Osteocyte (in vitro differentiated cells): ENCODE data around the gene CLDN24. TPM values are rescaled to one million over a fixed set of nuclear protein-coding genes. Genes with fewer than 3 reads are reported as not detected.

Experiments
- DNase-seq: peaks from one replicate; pipeline ENCODE4 v3.0.0; 2021; ENCODE audit warnings: mixed read lengths; ENCODE audit not compliant: unreplicated experiment; ENCODE audit errors: extremely low spot score
- H3K27ac Mint-ChIP-seq: one replicate; pipeline ENCODE4 v1.8.0; 2021; ENCODE audit warnings: mild to moderate bottlenecking, mixed read lengths; ENCODE audit not compliant: unreplicated experiment
- H3K27me3 Mint-ChIP-seq: one replicate; pipeline ENCODE4 v1.8.0; 2021; ENCODE audit warnings: mixed read lengths; ENCODE audit not compliant: unreplicated experiment
- H3K36me3 Mint-ChIP-seq: one replicate; pipeline ENCODE4 v1.8.0; 2021; ENCODE audit warnings: mixed read lengths; ENCODE audit not compliant: unreplicated experiment
- H3K4me1 Mint-ChIP-seq: one replicate; pipeline ENCODE4 v1.8.0; 2021; ENCODE audit warnings: mixed read lengths; ENCODE audit not compliant: unreplicated experiment
- H3K4me3 Mint-ChIP-seq: one replicate; pipeline ENCODE4 v1.8.0; 2021; ENCODE audit warnings: mild to moderate bottlenecking, moderate library complexity, mixed read lengths; ENCODE audit not compliant: unreplicated experiment
- H3K9me3 Mint-ChIP-seq: one replicate; pipeline ENCODE4 v1.8.0; 2021; ENCODE audit warnings: mixed read lengths; ENCODE audit not compliant: unreplicated experiment
- CTCF ChIP-seq: fragments of 200-600 bp; sonication (generic); IDR thresholded peaks from 2 replicates; pipeline ENCODE4 v1.5.0; 2021; ENCODE audit warnings: antibody characterized with exemption, mild to moderate bottlenecking, moderate library complexity
- total RNA-seq: library from RNA; stranded (reverse); gene quantifications from 2 replicates; pipeline ENCODE4 v1.2.1, GENCODE V29; 2021

The CLDN24 gene
- total RNA-seq, 1 donor from 2014 or later: not detected

DNA sequence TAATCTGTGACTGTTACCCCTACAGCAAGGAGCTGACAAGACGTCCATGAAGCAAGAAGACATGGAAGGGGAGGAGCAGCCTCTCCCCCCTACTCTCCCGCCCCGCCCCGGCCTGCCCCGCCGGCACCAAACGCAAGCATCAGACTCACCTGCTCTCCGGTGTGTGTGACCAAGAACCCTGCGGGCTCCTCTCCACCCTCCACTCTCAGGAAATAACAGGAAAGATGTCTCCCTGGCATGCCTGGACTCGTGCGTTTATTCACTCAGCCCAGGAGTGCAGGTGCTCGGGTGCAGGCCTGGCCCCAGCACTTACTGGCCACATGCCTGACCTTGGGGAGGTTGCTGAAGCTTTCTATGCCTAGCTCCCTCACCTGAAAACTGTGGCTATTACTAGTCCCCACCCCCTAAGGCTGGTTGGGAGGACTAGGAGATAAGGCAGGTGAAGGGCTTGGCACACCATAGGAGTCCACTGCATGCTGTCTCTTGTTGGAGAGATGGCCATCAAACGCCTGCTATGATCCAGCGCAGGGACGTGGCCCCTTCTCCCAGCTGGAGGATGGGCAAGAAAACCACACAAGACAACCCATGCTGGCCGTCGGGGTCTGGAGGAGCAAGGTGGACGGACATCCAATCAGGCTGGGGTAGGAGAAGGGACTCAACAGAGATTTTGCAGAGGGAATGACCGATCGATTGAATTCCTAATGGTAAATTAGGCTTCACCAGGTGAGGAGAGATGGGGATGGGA lies 34.9 kb upstream of the CLDN24 start:
- Mint-ChIP-seq H3K27me3 (no peaks in the 10 kb centered on the region), H3K4me1 (no peaks in the 10 kb centered on the region), H3K4me3 (no peak overlapping the region), H3K36me3 (no peaks in the 10 kb centered on the region), H3K9me3 (no peaks in the 10 kb centered on the region), H3K27ac (no peak overlapping the region)
- TF ChIP-seq CTCF: no peak
- DNase-seq: no peak

DNA sequence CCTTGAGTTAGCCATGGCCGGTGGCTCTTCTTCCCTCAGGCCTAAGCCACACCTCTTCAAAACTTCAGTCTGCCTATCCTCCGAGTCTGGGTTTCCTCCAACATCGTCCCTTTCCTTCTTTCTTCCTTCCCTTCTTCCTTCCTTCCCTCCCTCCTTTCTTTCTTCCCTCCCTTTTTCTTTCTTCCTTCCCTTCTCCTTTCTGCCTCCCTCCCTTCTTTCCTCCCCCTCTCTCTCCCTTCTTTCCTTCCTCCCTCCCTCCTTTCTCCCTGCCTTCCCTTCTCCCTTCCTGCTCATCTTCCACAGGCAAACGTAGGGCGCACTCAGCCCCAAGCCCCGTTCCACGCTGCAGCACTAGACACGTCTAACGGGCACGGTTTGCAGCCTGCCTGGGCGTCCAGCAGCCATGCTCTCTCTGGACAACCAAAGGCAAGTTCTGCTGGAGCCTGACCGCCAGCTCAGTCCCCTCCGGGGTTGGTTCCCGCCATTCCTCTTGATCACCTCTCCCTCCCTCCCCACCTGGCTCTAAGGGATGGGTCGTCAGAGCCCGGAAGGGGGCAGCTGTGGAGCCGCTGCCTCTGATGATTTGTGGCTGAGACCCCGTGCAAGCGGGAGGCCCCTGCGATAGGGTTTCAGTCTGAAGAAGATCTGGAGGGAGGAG lies 34.1 kb upstream of the CLDN24 start:
- no peaks in the 10 kb centered on the region for H3K27me3 Mint-ChIP-seq
- no peak overlapping the region for H3K4me3 Mint-ChIP-seq
- H3K4me1 Mint-ChIP-seq: no peaks in the 10 kb centered on the region
- H3K36me3 Mint-ChIP-seq: no peaks in the 10 kb centered on the region
- H3K9me3 Mint-ChIP-seq: no peaks in the 10 kb centered on the region
- H3K27ac Mint-ChIP-seq: no peak overlapping the region
- no peak for DNase-seq
- TF ChIP-seq CTCF: no peak

DNA sequence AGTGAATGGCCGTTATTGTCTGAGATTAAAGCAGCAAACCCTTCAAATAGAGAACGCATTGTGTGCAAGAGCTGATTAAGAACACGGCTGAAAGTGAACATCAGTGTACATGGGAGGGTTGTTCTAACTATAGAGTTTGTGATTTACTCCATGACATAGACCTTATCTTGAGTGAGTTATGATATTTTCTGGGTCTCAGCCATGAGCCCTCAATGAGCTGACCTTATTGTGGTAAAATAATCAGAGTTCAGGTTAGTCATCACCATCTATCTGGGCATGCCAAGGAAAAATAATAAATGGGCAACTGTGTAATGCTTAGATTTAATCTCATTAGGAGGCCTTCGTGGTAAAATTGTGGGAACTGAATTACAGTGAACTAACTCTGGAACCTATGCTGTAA lies 33.2 kb upstream of the CLDN24 start:
- Mint-ChIP-seq H3K36me3 (no peaks in the 10 kb centered on the region), H3K9me3 (no peaks in the 10 kb centered on the region), H3K4me3 (no peak overlapping the region), H3K27me3 (no peaks in the 10 kb centered on the region), H3K4me1 (peaks cover 2% of the 10 kb centered on the region), H3K27ac (no peak overlapping the region)
- no peak for DNase-seq
- no peak for TF ChIP-seq CTCF

DNA sequence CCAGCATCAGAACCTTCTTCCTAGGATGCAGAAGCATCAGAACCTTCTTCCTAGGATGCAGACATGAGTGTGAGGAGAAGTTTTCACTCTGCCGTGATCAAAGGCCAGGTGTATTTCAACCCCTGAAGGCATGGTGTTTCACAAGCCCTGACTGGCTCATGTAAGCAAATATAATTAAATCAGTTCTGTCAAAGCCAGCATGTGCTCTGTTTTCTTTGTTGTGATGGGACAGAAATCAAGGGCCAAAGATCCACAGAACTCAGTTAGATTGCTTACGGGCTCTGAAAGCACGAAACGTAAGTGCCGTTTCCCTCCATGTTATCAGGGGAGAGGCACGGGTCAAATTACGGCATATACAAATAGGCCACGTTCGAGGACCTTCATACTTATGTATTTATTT lies 32.0 kb upstream of the CLDN24 start:
- Mint-ChIP-seq H3K4me1 (peaks cover 7% of the 10 kb centered on the region), H3K9me3 (no peaks in the 10 kb centered on the region), H3K4me3 (no peak overlapping the region), H3K27me3 (no peaks in the 10 kb centered on the region), H3K27ac (no peak overlapping the region), H3K36me3 (no peaks in the 10 kb centered on the region)
- no peak for TF ChIP-seq CTCF
- no peak for DNase-seq

GRCh38 chr4:183353557-183353956 lies 31.3 kb upstream of the CLDN24 start:
- Mint-ChIP-seq H3K9me3 (no peaks in the 10 kb centered on the region), H3K4me1 (peaks cover 12% of the 10 kb centered on the region), H3K36me3 (no peaks in the 10 kb centered on the region), H3K27me3 (no peaks in the 10 kb centered on the region), H3K27ac (no peak overlapping the region), H3K4me3 (no peak overlapping the region)
- TF ChIP-seq CTCF: no peak
- DNase-seq: no peak
